ENCODE results near the gene SLC4A1. TPM values are rescaled to one million over a fixed set of nuclear protein-coding genes. Genes with fewer than 3 reads are reported as not detected.

SLC4A1 gene
- total RNA-seq, 4 donors from 2014 or later = 2.4 TPM; not detected in 3

GRCh38 chr17:44219616-44220212 is 48.2 kb downstream of the SLC4A1 start, which contains the start of gene UBTF:
TSS of gene UBTF (minus strand) at chr17:44219675. CDS start at chr17:44218229, 1,446 bp downstream.
- intact Hi-C loops (cut with DNase I; ENCODE audit: low total_unique reads) = loop anchor here (1.0 to 5.0 kb wide), 2 partner anchors 103 to 143 kb away; partner anchors contain the start of gene SLC25A39
- 0% methylated on average over 1 to 5 of the region's 76 CpGs for WGBS, 2 donors
- H3K4me3 ChIP-seq (ENCODE audit: low read depth, poor library complexity, severe bottlenecking) = peak within 1 kb of the TSS; percentile 92
- TF ChIP-seq CTCF (IDR thresholded peaks at IDR 0.05) = no peak
- TF ChIP-seq POLR2A (IDR thresholded peaks at IDR 0.05) = no peak
- peak in 1 of 2 donors; percentile 92 for DNase-seq (ENCODE audit: low spot score in 2 of 2)

DNA sequence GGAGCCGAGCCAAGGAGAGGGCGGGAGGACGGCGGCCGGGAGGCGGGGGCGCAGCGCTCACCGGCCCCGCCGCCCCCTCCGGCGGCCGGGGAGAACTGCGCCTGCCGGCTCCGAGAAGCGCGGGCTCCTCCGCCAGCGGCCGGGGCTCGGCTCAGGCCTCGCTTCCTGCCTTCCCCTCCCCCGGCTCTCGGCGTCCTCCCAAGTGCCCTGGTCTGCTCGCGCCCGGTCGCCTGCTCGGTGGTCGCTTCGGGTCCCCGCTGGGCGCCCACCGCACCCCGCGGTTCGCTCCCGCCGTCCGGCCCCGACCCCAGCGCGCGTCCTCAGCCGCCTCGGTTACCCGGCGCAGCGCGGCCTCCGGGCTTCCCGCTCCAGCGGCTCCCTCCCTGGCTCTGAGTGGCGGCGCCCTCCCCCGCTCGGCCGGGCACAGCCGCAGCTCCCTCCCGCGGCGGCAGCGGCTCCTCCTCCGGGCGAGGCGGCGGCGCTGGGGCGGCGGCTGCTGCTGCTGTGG is 48.8 kb downstream of the SLC4A1 start:
- TF ChIP-seq CTCF (IDR thresholded peaks at IDR 0.05) = no peak
- TF ChIP-seq POLR2A (IDR thresholded peaks at IDR 0.05) = no peak
- DNase-seq (ENCODE audit: low spot score in 2 of 2) = peak in 1 of 2 donors; percentile 93
- intact Hi-C loops (cut with DNase I; ENCODE audit: low total_unique reads) = loop anchor here (1.0 to 5.0 kb wide), 2 partner anchors 103 to 143 kb away; partner anchors contain the start of gene SLC25A39
- 1% methylated on average over 10 of the region's 73 CpGs; no CpG with 5 or more reads in 1 of the 2 donors for WGBS, 2 donors
- H3K4me3 ChIP-seq (ENCODE audit: low read depth, poor library complexity, severe bottlenecking) = peak overlapping the region; percentile 92

- intact Hi-C loops (cut with DNase I; ENCODE audit: low total_unique reads) = loop anchor here (1.0 to 5.0 kb wide), 2 partner anchors 104 to 144 kb away; partner anchors contain the start of gene SLC25A39
- TF ChIP-seq POLR2A (IDR thresholded peaks at IDR 0.05) (peak in 1 of 2 donors; percentile 59), CTCF (IDR thresholded peaks at IDR 0.05) (peak in 1 of 3 donors; percentile 13)
- peak; percentile 77 to 97 for DNase-seq (ENCODE audit: low spot score in 2 of 2)
- 1% methylated on average over 32 to 43 of the region's 89 CpGs for WGBS, 2 donors
- H3K4me3 ChIP-seq (ENCODE audit: low read depth, poor library complexity, severe bottlenecking) = peak overlapping the region; percentile 92
Measured at GRCh38 chr17:44218344-44219107, 49.4 kb downstream of the SLC4A1 start.

DNA sequence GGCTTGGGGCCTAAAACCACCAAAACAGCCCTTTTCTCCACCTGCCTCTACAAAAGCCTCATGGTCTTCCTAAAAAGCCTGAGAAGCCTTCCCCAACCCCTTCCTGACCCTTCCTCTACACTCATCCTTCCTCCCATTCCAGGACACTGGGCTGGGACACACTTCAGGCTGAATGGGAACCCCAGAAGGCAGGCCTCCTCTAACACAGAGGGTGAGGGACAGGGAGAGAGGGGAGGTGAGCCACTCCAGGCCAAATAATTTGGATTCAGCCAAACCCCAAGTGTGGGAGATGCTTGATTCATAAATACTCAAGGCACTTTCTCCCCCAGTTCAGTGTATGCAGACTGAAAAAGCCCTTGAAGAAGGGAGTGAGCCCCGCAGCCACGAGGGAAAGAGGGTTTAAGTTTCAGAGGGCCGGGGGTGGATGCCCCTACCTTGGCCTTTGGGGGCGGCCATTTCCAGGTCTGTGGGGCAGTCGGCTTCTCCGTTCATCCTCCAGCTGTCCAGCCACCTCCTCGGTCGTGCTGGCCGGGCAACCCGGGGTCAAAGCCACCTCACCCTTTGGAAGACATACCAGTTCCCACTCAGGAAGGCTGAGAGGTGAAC is 50.1 kb downstream of the SLC4A1 start:
- TF ChIP-seq POLR2A (IDR thresholded peaks at IDR 0.05) (no peak), CTCF (IDR thresholded peaks at IDR 0.05) (no peak)
- 4 to 6% methylated on average over 10 of the region's 10 CpGs for WGBS, 2 donors
- H3K4me3 ChIP-seq (ENCODE audit: low read depth, poor library complexity, severe bottlenecking) = no peak overlapping the region
- DNase-seq (ENCODE audit: low spot score in 2 of 2) = peak in 1 of 2 donors; percentile 89
- intact Hi-C loops (cut with DNase I; ENCODE audit: low total_unique reads) = loop anchor here (5.0 kb wide), 1 partner anchor 104 kb away; the partner anchor contains the start of gene SLC25A39

- TF ChIP-seq CTCF (IDR thresholded peaks at IDR 0.05) (no peak), POLR2A (IDR thresholded peaks at IDR 0.05) (no peak)
- no peak for DNase-seq (ENCODE audit: low spot score in 2 of 2)
- H3K4me3 ChIP-seq (ENCODE audit: low read depth, poor library complexity, severe bottlenecking) = no peak overlapping the region
- intact Hi-C loops (cut with DNase I; ENCODE audit: low total_unique reads) = loop anchor here (5.0 kb wide), 1 partner anchor 106 kb away; the partner anchor contains the start of gene SLC25A39
- WGBS, 2 donors = 58 to 71% methylated on average over 5 of the region's 5 CpGs
Measured at GRCh38 chr17:44216694-44217093, 51.2 kb downstream of the SLC4A1 start.
